ENCODE measurements around the gene TEX14.

TEX14 gene

DNA sequence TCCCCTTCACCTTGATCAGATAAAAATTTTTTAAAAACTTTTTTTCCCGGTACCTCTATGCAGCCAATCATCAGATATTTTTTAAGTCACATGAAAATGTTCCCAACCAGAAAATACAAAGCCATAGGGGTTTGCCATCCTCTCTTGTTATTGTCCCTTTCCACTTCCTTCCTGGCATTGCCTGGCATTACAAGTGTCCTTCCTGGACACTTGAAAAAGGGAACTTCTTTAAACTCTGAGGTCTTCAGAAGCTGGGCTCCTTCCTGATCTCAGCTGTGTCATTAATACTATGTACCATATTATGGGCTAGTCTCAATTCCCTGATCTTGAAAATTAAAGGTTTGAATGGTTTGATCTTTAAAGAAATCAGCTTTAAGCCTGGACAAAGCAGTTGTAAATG is 64.9 kb downstream of the TEX14 start:
- no peak overlapping the region for H3K27ac ChIP-seq
- TF ChIP-seq ZFX (IDR thresholded peaks at IDR 0.05; ENCODE audit: borderline replicate concordance) (no peak), CTCF (IDR thresholded peaks at IDR 0.05) (no peak)

DNA sequence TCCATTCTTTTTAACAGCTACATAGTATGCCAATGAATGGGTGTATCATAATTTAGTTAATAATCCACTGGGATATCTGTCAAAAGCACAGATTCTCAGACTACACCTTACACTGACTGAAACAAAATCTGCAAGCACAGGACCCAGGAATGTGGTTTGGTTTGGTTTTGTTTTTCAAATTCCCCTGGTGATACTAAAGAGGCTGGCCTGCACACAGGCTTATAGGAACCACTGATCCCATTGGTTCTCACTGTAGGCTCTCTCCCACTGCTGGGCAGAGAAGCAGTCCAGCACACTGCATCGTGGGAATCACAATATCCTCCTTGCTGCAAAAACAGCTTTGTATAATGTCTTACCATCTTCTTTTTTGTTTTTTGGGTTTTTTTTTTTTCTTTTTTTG is 67.1 kb downstream of the TEX14 start:
- H3K27ac ChIP-seq, result no peak overlapping the region
- no peak for TF ChIP-seq ZFX (IDR thresholded peaks at IDR 0.05; ENCODE audit: borderline replicate concordance)
- TF ChIP-seq CTCF (IDR thresholded peaks at IDR 0.05), result no peak

DNA sequence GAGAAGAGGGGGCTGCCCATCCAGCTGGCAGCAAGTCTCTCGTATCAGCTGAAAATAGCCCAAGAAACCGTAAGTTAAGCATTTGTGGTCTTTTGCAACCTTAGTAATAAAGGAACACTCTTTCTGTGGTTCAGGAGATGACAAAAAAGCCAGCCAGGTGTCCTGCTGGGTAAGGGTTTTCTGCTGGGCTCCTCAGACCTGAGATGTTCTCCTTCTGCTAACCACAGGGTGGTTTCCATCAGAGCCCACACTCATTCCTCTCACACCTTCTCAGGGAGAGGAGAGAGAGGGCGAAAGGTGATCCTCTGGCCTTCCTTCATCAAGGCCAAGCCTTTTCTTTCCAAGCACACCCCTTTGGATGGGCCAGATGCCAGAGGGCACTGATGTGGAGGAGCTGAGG is 70.7 kb downstream of the TEX14 start:
- TF ChIP-seq ZFX (IDR thresholded peaks at IDR 0.05; ENCODE audit: borderline replicate concordance) (no peak), CTCF (IDR thresholded peaks at IDR 0.05) (no peak)
- H3K27ac ChIP-seq, result no peak overlapping the region

- TF ChIP-seq CTCF (IDR thresholded peaks at IDR 0.05) (no peak), ZFX (IDR thresholded peaks at IDR 0.05; ENCODE audit: borderline replicate concordance) (no peak)
- no peak overlapping the region for H3K27ac ChIP-seq
Observed at GRCh38 chr17:58618336-58618735, 73.5 kb downstream of the TEX14 start.

- no peak overlapping the region for H3K27ac ChIP-seq
- TF ChIP-seq ZFX (IDR thresholded peaks at IDR 0.05; ENCODE audit: borderline replicate concordance), result no peak
- TF ChIP-seq CTCF (IDR thresholded peaks at IDR 0.05), result no peak
Observed at GRCh38 chr17:58617563-58617962, 74.3 kb downstream of the TEX14 start.

DNA sequence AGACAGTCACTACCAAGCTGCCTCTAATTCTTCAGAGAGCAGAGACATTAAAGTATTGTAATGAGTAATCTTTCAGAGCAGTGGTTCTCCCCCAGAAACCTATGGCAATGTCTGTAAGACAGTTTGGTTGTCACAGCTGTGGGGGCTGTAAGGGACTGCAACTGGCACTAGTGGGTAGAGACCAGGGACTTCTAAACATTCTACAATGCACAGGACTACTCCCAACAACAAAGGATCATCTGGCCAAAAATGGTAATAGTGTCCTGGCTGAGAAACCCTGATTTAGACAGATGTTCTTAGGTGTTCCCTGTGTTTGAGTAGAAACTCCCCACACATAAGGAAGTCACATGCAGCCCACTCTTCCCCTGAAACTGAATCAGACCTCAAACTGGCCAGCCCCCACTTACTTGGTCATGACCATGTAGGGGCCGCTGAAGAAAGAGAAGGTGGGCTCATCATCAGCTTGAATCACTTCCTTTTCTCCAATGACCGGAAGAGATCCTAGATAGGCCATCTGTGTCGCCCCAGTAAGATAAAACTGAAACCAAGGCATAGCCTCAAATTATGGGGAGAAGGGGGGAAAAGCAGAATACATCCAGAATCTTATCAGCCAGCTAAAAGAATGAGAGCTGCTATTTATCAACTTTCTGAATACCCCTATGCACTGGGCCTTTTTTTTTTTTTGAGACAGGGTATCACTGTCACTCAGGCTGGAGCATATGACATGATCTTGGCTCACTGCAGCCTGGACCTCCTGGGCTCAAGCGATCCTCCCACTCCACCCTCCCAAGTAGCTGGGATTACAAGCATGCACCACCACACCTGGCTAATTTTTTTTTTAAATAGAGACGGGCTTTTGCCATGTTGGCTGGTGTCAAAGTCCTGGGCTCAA is 75.8 kb downstream of the TEX14 start:
- no peak for TF ChIP-seq ZFX (IDR thresholded peaks at IDR 0.05; ENCODE audit: borderline replicate concordance)
- TF ChIP-seq CTCF (IDR thresholded peaks at IDR 0.05), result no peak
- H3K27ac ChIP-seq, result no peak overlapping the region

DNA sequence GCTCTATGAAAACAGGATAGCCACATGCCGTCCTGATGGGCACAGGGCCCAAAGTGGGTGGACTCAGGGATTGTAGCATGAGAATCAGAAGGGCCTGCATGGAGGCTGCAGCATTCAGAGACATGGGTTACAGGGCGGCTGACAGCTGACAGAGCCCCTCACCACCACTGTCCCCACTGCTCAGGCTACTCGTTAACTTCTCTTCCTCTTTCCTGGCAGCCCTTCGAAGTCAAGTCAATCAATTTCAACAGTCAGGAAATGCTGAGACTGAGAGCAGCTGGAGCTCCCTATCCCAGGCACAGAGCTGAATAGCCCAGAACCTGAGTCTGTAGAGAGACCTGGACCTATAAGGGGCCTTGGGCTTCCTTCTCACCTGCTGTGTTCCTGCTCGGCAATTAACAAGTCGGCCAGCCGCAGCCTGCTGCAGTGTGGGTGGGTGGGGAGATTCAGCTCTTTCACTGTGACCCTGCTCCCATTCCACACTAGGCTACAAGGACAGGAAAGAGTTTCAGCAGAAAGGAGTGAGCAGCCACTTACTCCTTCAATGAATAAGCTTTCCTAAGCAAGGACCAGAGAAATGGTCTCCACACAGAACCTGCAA is 76.9 kb downstream of the TEX14 start:
- TF ChIP-seq ZFX (IDR thresholded peaks at IDR 0.05; ENCODE audit: borderline replicate concordance) (no peak), CTCF (IDR thresholded peaks at IDR 0.05) (no peak)
- no peak overlapping the region for H3K27ac ChIP-seq

Data from 22Rv1 (cell line).